AG04449 (cell line): ENCODE data around the gene SHOX.

ENCODE experiments used
- CTCF ChIA-PET: fragments of 350-600 bp; formaldehyde crosslinking; extraction: SDS; loops from one replicate; lab custom pipeline; 2021; ENCODE audit warnings: antibody characterized with exemption; lab: Yijun Ruan, JAX
- POLR2A ChIA-PET: fragments of 400-600, 350-600 bp; formaldehyde crosslinking; extraction: SDS; loops from one replicate; lab custom pipeline; 2020; ENCODE audit warnings: antibody characterized with exemption, inconsistent platforms; lab: Yijun Ruan, JAX
- DNase-seq: peaks from one replicate; pipeline ENCODE4 v3.0.0-alpha.2; 2010; ENCODE audit warnings: low read depth, low spot score
- H3K4me3 ChIP-seq: 2 replicates; pipeline ENCODE4 v1.5.1; 2011; ENCODE audit warnings: low read depth, mild to moderate bottlenecking, control low read depth, low read length
- CTCF ChIP-seq: IDR thresholded peaks from one replicate; pipeline ENCODE4 v1.5.1; 2011; ENCODE audit warnings: mild to moderate bottlenecking, moderate library complexity, low read length, control low read depth, inconsistent platforms; ENCODE audit not compliant: insufficient read depth; ENCODE audit errors: missing control alignments

Gene SHOX

DNA sequence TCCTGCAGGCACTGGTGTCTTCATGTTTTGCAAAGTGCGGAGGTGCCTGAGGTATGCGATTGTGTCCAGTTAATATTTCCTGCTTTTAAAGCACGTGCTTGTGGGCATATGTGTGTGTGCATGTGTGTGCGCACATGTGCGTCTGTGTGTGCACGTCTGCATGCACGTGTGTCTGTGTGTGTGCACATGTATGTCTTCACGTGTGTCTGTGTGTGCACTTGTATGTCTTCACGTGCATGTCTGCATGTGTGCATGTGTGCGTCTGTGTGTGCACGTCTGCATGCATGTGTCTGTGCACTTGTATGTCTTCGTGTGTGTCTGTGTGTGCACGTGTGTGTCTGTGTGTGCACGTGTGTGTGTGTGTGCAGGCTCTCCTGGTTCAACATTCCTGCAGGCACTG, 49.5 kb downstream of the SHOX start:
- DNase-seq = no peak
- ChIA-PET CTCF (no interaction called here), POLR2A (no interaction called here)
- no peak for TF ChIP-seq CTCF
- no peak overlapping the region for H3K4me3 ChIP-seq

GRCh38 chrX:681989-682388, 51.4 kb downstream of the SHOX start:
- TF ChIP-seq CTCF = no peak
- POLR2A ChIA-PET = no interaction called here
- no peak overlapping the region for H3K4me3 ChIP-seq
- CTCF ChIA-PET = no interaction called here
- no peak for DNase-seq

DNA sequence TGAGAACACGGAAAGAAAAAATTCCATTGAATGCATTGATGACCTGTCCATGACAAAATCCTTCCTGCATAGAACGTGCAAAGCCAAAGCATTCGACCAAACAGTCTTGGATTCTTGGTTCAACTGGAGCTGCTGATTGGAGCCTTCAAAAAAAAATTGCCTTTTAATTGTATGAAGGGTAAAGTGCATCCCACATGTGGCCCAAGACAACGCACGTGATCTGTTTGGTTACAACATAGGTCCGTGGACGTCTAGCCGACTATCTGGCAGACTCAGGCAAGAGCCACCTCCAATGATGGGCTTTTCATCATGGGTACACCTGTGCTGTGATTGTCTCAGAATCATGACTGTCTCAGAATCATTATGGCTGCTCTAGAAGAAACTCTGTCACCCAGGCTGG, 52.3 kb downstream of the SHOX start:
- TF ChIP-seq CTCF = no peak
- POLR2A ChIA-PET = no interaction called here
- DNase-seq = no peak
- CTCF ChIA-PET = no interaction called here
- H3K4me3 ChIP-seq = no peak overlapping the region

GRCh38 chrX:683576-683975, 53.0 kb downstream of the SHOX start:
- TF ChIP-seq CTCF = no peak
- POLR2A ChIA-PET = no interaction called here
- no peak for DNase-seq
- no peak overlapping the region for H3K4me3 ChIP-seq
- CTCF ChIA-PET = no interaction called here

GRCh38 chrX:685120-686032, 54.8 kb downstream of the SHOX start:
- ChIA-PET CTCF (no interaction called here), POLR2A (no interaction called here)
- DNase-seq = no peak
- no peak for TF ChIP-seq CTCF
- no peak overlapping the region for H3K4me3 ChIP-seq

DNA sequence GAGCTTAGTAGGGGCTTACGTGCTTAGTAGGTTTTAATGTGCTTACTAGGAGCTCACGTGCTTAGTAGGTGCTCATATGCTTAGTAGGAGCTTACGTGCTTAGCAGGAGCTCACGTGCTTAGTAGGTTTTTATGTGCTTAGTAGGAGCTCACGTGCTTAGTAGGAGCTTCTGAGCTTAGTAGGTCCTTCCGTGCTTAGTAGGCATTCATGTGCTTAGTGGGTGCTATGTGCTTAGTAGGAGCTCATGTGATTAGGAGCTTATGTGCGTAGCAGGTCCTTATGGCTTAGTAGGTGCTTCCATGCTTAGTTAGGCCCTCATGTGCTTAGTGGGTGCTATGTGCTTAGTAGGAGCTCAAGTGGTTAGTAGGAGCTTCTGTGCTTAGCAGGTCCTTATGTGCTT, 59.4 kb downstream of the SHOX start:
- DNase-seq = no peak
- ChIA-PET CTCF (no interaction called here), POLR2A (no interaction called here)
- no peak overlapping the region for H3K4me3 ChIP-seq
- no peak for TF ChIP-seq CTCF
